HG03378 (cell line): ENCODE measurements around the gene C12orf42.
"Not testable (repeated sequence)": the region's sequence is repeated elsewhere in the genome, so short reads cannot be mapped to it uniquely, and the experiment has no call there.

Experiments used
- ATAC-seq: cut with Tn5 transposase; IDR thresholded peaks from one replicate; pipeline ENCODE4 v1.9.1; 2021; ENCODE audit warnings: mild to moderate bottlenecking, moderate library complexity; ENCODE audit not compliant: unreplicated experiment

C12orf42 gene

DNA sequence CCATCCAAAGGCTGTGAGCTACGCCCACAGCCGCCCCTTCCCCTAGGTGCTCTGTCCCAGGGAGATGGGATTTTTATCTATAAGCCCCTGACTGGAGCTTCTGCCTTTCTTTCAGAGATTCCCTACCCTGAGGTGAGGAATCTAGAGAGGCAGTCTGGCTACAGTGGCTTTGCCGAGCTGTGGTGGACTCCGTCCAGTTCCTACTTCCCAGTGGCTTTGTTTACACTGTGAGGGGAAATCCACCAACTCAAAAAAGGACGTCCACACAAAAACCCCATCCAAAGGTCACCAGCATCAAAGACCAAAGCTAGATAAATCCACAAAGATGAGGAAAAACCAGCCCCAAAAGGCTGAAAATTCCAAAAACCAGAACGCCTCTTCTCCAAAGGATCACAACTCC, 70.1 kb downstream of the C12orf42 start:
- not testable (repeated sequence) for ATAC-seq

GRCh38 chr12:103424849-103425586, 70.8 kb downstream of the C12orf42 start:
- ATAC-seq, result not testable (repeated sequence)

GRCh38 chr12:103423516-103423910, 72.3 kb downstream of the C12orf42 start:
- no peak for ATAC-seq

DNA sequence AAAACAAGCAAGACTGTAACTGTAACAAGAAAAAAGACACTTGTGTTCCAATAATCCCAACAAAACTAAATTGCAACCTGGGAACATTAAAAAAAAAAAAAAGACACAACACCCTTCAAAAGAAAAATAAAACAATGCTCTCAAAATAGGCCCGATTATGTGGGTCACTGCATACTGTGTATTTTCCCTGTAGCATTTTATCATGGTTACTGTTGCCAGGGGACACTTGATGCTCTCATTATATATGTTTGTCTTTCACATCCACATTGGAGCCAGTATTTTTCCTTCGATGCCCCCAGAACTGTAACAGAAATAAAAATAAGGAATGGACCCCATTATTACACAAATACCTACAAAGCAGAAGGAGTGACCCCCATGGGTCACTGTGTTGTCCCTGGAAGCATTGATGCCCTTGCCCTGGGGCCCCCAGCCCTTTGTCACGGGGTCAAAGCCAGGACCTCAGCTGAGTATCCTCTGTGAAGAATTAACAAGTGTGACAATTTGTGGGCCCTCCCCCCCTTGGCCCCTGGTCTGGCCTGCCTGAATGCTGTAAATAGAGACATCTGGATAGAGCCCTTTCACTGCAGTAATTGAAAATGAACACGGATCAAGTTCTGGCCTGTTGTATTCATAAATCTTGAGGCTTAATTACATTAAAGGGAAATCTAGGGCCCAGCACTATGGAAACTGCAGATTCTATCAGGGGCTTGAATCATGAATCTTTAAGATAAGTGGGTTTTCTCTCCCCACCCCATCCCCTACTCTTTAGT, 72.8 kb downstream of the C12orf42 start:
- no peak for ATAC-seq

DNA sequence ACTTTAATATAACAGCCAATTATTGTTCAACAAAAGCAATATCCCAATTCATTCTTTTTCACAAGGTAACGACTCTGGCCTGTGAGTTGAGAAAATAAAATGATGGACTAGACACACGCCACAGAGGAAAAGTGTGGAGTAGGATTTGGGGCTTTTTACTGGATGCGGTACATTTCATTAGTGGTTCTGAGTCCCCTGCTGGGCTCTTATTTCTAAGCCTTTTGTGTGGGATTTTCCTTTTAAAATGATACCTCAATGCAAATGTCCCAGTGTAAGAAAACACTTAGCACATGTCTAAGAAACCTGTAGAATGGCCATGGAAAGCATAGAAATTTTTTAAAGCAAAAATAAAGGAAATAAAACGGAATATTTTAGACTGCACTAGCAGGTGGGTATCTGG, 73.4 kb downstream of the C12orf42 start:
- no peak for ATAC-seq

- no peak for ATAC-seq
Measured at GRCh38 chr12:103421402-103421801, 74.4 kb downstream of the C12orf42 start.

GRCh38 chr12:103415681-103416080, 80.1 kb downstream of the C12orf42 start:
- ATAC-seq, result no peak

GRCh38 chr12:103401421-103401820, 94.3 kb downstream of the C12orf42 start:
- ATAC-seq, result no peak

- ATAC-seq, result no peak
Measured at GRCh38 chr12:103399986-103400385, 95.8 kb downstream of the C12orf42 start.

- no peak for ATAC-seq
Measured at GRCh38 chr12:103397536-103397935, 98.2 kb downstream of the C12orf42 start.

GRCh38 chr12:103392722-103393121, 103.0 kb downstream of the C12orf42 start:
- ATAC-seq, result peak; percentile 87

DNA sequence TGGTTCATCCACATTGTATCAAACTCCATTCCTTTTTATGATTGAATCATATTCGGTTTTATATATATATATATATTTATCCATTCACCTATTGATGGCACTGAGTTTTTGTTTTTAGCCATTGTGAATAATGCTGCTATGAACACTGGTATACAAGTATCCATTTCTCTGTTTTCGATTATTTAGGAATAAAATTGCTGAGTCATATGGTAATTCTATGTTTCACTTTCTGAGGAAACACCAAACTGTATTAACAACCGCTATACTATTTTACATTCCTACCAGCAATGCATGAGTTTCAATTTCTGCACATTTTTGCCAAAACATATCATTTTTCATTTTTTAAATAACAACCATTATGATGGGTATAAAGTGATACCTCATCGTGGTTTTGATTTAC, 104.7 kb downstream of the C12orf42 start:
- ATAC-seq, result no peak

- ATAC-seq, result no peak
Measured at GRCh38 chr12:103387385-103387784, 108.4 kb downstream of the C12orf42 start.

- no peak for ATAC-seq
Measured at GRCh38 chr12:103386451-103386850, 109.3 kb downstream of the C12orf42 start.

GRCh38 chr12:103382736-103383346, 112.9 kb downstream of the C12orf42 start:
- ATAC-seq, result no peak

DNA sequence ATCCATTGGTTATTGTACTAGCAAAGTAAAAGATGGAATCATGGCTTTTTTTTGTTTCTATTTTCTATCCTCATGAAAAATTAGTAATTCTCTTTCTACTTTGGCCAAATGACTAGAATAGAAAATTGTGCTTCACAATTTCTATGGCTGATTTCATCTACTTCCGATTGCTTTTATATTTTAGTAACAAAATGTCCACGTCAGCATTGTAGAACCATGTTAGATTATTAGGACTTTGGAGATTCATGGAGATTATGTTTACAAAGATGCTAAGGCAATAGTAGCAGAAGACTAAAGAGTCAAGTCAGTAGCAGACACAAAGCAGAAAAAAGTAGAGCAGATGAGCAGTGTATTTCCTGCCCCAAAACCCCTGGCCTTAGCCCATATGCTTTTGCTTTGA, 113.6 kb downstream of the C12orf42 start:
- ATAC-seq, result no peak

DNA sequence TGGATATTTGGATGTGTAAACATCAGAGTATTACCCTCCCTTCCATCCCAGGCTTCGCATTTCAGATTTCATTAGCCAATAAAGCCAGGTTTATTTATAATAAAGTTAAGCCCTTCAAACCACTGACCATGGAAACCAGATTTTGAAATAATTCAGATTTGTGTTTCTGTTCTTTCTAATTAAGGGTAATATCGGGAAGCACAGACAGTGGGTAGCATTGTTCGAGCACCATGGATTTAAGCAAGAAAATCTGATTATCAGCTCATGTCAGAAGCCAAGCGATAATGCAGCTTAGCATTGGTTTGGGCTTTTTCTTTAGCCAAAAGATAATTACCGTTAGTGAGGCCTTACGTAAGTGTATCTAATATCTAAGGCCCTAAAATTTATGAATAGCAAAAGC, 116.1 kb downstream of the C12orf42 start:
- ATAC-seq, result no peak

GRCh38 chr12:103373088-103373523, 122.7 kb downstream of the C12orf42 start:
- no peak for ATAC-seq

DNA sequence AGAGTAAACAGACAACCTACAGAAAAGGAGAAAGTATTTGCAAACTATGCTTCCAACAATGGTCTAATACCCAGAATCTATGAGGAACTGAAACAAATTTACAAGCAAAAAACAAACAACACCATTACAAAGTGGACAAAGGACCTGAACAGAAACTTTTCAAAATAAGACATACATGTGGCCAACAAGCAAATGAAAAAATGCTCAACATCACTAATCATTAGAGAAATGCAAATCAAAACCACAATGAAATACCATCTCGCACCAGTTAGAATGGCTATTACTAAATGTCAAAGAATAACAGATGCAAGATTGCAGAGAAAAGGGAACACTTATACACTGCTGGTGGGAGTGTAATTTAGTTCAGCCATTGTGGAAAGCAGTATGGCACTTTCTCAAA, 125.8 kb downstream of the C12orf42 start:
- ATAC-seq, result peak; percentile 87

DNA sequence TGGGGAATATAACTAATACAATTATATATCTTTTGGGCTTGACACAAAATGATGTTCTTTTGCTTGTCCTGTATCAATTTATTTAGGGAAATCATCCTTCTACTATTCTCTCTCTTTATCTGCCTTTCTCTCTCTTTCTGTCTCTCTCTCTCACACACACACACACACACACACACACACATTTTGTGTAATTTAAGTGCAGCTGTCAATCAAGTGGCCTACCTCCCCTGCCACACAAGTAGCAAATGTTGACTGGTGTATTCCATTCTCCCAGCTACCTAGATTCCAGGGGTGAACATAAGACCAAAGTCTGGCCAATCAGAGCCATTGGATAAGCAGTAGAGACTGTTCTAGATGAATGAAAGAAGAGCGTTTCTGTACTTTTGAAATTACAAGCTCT, 127.6 kb downstream of the C12orf42 start:
- no peak for ATAC-seq

DNA sequence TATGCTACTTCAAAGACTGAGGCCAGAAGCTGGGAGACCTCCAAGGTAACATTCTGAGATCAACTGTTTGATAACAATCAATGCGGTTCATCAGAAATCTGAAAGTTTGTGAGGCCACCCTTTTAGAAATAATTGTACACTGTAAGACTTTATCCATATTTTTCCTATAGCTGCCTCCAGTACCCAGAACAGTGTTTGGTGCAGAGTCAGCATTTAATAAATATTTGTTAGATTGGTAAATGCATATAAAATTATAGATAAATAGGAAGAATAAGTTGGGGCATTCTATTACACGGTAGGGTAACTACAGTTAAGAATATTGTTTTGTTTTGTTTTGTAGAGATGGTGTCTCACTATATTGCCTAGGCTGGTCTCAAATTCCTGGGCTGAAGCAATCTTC, 141.4 kb downstream of the C12orf42 start:
- no peak for ATAC-seq

DNA sequence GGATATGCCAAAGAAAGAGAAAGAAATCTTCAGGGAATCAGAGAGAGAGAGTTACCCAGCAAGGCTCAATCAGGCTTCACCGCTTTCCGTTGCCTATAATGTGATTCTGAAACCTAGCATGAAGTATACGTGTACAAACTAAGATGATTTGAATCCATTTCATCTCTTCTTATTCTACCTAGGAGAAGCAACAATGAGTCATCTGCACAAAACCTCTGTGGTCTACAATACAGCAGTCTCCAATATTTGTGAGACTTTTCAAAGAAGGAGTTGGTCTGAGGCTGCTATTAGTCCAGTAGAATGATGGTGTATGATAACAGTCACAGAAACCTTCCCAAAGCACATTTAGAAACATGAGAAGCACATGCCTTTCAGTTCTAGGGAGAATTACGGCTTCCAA, 141.9 kb downstream of the C12orf42 start:
- no peak for ATAC-seq
